Skin epidermis (tissue), 12 donors: ENCODE data around the gene NUP62.
A peak's percentile ranks its signal among the peaks of the same experiment; 100 is the strongest.
"Not testable (repeated sequence)": the region's sequence is repeated elsewhere in the genome, so short reads cannot be mapped to it uniquely, and the experiment has no call there.

ENCODE experiments used
- H3K27ac ChIP-seq, 21 experiments: fragments of 200-600 bp; sonication (generic) in 11 of 21; one replicate each; pipeline ENCODE4 v1.5.0; 2020; ENCODE audit warnings: mild to moderate bottlenecking in 3 of 21, inconsistent platforms in 2 of 21, moderate library complexity in 2 of 21
- H3K4me3 ChIP-seq, 7 experiments: fragments of 200-600 bp; sonication (generic) in 2 of 7; one replicate each; pipeline ENCODE4 v1.5.0; 2020; ENCODE audit warnings: inconsistent platforms in 2 of 7, mild to moderate bottlenecking in 2 of 7, moderate library complexity in 1 of 7

The NUP62 gene

DNA sequence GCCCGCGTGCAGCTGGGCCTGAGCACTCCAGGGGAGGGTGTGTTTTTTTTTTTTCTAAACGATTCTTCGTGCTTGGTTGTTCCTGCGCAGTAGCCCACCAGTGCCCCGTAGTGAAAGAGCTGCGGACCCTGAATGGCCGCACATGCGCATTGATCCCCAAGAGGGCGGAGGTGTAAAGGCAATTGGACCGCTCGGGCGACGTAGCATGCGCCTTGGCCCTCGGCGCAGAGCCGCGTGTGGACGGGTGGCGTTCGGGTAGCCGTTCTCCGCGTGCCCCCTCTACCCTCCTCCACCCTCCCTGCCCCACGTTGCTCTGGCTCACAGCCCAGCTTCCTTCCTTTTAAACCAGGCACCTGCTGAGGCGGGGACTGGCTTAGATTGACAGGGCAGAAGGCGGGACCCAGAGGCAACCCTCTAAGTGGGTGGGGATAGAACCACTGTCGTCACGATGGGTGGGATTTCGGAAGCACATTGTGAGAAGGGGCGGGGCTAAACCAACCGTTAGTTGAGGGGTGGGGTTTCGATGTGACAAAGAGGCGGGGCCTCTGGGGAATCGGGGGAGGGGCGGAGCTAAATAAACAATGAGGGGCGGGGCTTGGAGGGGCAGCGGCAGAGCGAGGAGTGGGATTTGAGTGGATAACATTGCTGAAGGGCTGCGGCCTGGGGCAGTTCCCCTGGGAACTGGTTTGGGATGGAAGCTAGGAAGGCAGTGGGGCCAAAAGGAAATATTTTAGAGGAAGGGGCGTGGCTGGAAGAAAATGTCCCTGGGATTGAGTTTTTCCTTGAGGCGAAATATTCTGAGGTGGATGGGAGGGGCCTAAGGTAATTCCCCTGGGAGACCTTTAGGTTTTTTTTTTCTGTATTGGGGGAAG lies 543 bp upstream of the NUP62 start:
- H3K4me3 ChIP-seq: peak overlapping the region; percentile 54 to 99 (median 79)
- H3K27ac ChIP-seq: peak overlapping the region; percentile 29 to 100 (median 95)

DNA sequence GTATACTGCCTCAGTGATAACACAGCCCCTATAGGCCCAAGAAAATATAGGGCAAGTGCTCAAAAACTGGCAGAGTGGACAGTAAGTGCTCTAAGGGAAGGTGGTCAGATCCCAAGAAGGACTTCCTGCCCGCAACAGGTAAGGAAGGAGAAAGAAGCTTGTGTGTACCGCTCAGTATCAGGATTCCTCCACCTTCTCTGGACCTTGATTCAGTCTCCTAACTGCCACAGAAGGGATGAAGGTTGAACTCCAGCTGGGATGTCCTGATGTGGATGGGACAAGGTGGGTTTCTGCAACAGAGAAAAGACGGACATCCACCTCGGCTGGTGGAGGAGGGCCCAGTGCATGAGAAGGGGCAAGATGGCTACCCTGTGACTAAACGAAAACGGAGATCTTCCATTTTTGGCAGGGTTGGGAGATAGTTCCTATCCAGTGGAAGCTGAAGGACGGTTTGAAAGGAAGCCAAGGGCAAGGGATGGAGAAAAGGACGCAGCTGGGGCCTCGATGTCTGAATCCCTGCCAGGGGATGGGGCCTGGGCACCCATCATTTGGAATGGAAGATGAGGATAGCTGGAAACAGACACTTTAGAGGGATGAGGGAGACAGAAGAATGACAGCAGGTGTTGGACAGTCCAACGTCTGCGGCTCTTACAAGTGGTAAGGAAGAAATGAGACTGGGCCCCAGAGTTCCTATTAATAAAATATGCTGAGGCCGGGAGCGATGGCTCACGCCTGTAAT lies 1.6 kb downstream of the NUP62 start:
- Histone ChIP-seq H3K27ac (peak overlapping the region in 13 of 21 experiments; percentile 28 to 100 (median 97)), H3K4me3 (peak overlapping the region in 2 of 7 experiments; percentile 70 to 98)

DNA sequence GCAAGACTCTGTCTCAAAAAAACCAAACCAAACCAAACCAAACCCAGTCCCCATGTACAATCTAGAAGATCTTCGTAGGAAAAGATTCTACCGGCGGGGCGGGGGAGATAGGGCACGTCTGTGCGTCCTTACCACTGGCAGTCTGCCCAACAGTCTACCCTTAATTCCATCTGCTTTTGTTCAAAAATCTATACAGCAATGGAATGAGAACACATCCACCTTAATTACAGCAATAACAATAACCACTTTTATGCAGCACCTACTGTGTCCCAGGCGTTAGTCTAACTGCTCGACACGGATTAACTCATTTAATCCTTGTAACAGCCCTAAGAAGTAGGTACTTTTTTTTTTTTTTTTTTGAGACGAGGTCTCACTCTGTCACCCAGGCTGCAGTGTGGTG lies 2.8 kb downstream of the NUP62 start:
- no peak overlapping the region for H3K27ac ChIP-seq
- no peak overlapping the region for H3K4me3 ChIP-seq

DNA sequence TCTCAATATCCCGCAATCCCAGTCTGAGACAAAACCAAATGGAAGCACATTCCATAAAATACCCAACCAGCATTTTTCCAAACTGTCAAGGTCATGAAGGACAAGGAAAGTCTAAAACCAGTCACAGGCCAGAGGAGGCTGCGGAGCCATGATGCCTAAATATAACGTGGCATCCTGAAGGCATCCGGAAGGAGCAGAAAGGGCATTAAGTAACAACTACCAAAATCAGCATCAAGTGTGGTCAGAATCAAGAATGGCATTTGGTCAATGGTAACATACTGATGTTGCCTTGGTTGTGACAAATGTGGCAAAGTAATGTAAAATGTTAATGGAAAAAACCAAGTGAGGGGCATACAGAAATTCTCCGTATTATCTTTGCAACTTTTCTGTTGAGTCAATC lies 3.8 kb downstream of the NUP62 start:
- H3K27ac ChIP-seq: no peak overlapping the region
- no peak overlapping the region for H3K4me3 ChIP-seq

DNA sequence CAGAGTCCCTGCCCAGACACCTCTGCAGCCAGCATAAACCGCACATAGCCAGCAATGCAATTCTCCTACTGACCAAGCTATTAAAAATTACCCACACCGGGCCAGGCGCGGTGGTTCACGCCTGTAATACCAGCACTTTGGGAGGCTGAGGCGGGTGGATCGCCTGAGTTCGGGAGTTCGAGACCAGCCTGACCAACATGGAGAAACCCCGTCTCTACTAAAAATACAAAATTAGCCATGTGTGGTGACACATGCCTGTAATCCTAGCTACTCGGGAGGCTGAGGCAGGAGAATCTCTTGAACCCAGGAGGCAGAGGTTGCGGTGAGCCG lies 4.5 kb downstream of the NUP62 start:
- peak overlapping the region in 1 of 21 experiments; percentile 6 for H3K27ac ChIP-seq
- not testable (repeated sequence) for H3K4me3 ChIP-seq

DNA sequence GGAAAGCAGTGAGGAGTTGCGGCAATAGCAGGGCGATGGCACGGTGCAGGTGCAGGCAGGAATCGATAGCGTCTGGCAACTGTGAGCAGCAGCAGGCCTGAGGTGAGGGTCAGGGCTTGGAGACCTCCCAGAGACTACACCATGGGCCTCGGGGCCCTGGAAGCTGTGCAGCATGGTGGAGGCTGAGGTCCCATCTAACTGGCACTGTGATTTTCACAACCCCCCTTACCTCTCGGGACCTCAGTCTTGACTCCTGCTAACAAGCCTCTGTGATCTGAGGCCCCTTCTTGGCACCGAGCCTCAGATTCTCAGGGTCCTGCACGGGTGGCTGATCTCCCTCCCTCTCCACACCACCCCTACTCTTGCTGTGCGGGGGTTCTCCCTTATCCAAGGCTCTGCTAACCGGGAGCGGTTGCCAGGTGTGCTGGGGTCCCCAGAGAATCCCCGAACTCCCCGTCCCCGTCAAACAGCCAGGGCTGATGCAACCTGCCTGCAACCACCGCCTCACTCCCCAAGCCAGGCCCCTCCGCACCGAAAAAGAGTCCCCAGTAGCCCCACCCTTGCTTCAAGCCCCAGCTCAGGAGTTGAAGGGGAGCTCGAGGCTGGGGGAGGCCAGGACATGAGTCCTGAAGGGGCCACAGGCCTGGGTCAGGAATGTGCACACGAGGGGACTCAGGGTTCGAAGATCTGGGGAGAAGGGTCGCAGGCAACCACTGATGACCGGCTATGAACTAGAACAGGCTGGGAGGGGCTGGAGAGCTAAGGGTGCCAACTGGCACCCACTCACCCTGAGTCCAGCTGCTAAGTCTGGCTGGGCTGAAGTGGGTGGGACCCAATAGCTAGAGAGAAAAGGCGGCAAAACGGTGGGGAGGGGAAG lies 5.1 kb downstream of the NUP62 start:
- peak overlapping the region in 5 of 21 experiments; percentile 7 to 70 (median 22) for H3K27ac ChIP-seq
- H3K4me3 ChIP-seq: no peak overlapping the region

DNA sequence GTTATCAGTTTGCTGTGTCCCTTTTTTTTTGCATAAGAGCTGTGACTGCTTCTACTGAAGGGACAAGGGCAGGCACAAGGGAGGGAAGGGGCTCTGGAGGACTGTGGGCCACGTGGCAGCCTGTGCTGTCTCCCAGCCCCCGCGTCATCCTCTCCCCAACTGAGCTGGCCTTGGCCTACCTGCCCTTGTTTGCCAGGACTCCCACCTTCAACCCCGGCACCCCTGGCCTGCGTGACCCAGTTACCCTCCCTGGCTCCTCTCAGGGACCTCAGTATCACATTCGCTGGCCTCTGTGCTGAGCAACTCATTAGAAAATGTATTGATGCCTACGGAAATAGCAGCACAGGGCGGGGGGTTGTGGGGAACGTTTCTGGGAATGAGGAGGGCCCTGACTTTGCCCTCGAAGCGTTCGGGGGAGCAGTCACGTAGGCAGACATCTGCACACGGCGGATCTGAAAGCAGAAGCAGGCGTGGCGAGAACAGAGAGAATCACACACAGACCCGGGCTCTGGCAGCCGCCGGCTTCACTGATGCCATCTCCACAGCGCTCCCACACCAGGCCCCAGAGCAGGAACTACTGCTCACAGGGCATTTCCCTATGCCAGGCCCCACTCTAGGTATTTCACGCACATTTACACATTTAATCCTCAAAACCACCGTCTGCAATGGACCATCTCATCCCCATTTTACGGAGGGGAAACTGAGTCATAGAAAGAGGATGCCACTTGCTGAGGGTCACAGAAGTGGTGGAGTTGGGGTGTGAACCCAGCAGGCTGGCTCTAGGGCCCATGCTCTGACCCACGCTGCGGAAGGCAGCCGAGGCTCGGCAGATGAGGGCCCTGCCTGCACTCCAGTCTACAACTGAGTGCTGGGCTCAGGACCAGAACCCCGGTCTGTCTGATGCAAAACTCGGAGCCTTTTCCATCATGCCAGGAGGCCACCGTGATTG lies 6.0 kb downstream of the NUP62 start:
- peak overlapping the region in 9 of 21 experiments; percentile 10 to 70 (median 44) for H3K27ac ChIP-seq
- no peak overlapping the region for H3K4me3 ChIP-seq

DNA sequence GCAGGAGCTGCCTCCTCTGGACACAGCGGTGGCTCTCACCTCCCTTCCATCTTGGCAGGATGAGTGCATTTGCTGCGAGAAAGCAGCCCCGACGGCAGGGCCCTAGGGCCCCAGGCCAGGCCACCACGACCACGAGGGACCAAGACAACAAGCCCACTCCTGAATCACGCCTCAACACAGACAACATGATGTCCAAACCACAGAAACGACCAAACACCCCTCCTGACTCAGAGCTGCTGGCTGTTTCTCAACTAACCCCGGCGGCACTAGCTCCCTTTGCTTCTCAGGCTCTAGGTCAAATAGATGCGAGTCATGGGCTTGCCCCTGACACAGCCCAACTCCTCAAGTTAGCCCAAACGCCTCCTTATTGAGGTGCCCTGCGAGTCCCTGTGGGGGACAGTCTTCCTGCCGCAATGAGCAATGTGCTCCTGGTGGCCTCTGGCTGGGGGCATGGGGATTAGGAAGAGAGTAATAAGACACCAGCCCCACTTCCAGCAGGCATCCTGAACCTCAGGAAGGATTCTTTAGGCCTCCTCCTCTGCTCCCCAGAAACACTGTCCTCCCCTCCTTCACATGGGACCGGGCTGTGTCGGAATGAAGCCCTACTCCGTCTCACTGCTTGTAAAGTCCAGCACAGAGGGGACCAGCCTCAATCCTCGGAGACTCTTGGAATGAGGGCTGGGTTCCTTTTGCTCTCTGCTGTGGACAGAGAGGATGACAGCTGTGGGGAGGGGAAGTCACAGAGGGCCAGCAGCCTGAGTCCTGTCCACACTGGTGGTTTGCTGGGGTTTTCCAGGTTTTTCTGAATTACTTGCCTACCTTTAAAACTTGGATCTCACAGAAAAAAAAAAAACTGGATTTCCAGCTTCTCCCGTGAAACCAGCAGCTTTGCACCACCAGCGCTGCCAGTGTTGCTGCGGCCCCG lies 7.2 kb downstream of the NUP62 start:
- peak overlapping the region in 6 of 21 experiments; percentile 19 to 55 (median 27) for H3K27ac ChIP-seq

DNA sequence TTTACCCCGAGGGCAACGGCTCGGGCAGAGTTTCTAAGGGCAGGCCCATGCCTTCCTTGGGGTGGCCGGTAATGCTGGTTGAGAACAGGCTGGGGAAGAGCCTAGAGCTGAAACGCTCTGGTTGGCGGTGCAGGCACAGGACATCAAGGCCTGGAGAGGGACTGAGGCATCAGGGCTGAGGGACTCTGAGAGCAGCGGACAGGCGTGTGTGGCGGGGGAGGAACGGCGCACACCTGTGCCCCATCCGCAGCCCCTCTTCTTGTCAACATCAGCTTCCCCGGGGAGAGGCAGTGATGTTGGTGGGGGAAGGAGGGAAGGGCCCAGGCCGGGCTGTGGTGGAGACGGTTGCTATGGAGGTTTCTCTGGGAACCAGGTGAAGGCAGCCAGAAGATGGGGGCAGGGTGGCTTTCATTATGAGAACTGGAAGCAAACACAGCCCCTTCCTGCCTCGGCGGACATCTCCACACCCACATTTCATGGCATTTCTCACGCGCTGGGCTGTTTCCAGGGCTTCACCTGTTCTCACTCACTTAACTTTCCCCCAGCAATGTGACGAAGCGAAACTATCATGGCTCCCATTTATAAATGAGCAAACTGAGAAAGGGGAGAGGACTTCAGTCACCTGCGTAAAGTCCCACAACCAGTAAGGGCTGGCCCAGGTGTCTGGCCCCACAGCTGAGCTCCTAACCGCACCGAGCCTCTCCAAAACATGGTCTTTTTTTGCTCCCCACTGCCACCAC lies 8.5 kb downstream of the NUP62 start:
- H3K4me3 ChIP-seq: no peak overlapping the region
- no peak overlapping the region for H3K27ac ChIP-seq

More for the DNA sequence above, 7.2 kb downstream of the NUP62 start:
- no peak overlapping the region for H3K4me3 ChIP-seq

DNA sequence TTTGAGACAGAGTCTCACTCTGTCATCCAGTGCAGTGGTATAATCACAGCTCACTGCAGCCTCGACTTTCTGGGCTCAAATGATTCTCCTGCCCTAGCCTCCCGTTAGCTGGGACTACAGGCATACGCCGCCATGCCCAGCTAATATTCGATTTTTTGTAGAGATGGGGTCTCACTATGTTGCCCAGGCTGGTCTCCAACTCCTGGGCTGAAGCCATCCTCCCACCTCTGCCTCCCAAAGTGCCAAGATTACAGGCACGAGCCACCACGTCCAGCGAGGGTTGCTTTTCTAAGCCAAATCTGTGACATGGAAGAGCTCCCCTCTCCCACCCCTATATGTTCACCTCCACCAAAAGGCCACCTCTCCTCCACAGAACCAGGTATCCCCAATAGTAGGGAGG lies 11.2 kb downstream of the NUP62 start:
- Histone ChIP-seq H3K27ac (no peak overlapping the region), H3K4me3 (no peak overlapping the region)

DNA sequence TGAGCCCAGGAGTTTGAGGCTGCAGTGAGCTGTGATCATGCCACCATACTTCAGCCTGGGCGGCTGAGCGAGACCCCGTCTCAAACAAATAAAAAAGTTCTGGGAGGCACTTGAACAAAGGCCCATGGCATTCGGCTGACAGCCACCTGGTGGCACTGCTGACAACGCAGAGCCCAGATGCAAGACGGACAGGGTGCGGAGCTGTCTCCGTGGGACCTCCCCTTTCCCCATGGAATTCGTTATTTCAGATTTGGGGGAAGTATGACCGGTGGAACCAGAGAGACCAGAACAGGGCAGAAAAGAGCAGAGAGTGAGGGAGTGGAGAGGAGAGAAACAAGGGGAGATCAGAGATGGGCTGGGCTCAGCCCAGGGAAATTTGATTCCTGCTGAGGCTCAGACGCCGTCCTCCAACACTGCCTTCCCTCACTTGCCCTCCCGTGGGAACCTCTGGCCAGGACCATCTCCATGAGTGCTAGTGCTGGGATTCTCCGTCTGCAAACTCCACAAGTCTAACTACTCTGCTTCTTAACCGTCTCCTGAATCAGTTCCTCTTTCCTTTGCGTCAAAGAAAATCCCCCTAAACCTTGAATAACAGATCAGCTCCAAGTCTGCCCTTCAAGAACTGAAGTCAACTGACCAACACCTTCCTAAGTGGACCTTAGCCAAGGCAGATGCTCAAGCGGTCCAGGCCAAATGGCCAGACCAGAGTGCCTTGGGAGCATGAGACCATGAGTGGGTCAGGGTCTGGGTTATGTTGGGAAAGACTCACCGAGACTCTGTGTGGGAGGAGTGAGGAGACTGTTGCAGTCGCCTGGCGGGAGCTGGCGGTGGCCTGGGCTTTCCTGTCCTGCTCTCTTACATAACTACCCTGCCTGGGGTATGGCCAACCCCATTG lies 12.2 kb downstream of the NUP62 start:
- no peak overlapping the region for H3K4me3 ChIP-seq
- peak overlapping the region in 5 of 21 experiments; percentile 0 to 13 (median 7) for H3K27ac ChIP-seq

DNA sequence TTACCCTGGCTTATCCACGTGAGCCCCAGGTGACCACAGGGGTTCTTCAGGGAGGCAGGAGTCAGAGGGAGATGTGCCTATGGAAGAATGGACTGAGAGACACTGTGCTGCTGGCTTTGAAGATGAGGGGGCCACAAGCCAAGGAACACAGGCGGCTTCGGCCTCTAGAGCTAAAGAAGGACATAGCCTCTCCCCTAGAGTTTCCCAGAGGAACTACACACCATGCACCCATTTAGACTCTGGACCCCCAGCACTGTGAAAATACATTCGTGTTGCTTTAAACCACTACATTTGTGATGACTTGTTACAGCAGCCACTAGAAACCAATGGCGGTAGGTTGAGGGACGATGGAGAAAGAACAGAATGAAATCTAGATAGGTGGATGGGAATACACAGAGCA lies 14.0 kb downstream of the NUP62 start:
- Histone ChIP-seq H3K27ac (peak overlapping the region in 1 of 21 experiments; percentile 39), H3K4me3 (no peak overlapping the region)

DNA sequence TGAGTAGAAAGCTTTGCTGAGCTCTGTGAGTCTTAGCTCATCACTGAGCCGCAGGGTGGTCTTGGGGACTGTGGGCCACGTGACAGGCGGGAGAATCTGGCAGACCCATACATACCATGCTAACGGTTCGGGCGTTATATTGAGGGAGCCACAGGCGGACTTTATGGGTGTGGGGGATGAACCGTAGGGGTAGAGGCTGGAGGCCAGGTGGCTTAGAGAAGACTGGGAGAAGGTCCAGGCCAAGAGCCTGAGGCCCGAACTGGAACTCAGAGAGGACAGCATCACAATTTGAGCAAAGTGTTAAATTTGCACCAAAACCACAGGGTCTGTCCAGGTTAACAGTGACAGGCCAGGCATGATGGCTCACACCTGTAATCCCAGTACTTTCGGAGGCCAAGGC lies 15.6 kb downstream of the NUP62 start:
- no peak overlapping the region for H3K4me3 ChIP-seq
- no peak overlapping the region for H3K27ac ChIP-seq

DNA sequence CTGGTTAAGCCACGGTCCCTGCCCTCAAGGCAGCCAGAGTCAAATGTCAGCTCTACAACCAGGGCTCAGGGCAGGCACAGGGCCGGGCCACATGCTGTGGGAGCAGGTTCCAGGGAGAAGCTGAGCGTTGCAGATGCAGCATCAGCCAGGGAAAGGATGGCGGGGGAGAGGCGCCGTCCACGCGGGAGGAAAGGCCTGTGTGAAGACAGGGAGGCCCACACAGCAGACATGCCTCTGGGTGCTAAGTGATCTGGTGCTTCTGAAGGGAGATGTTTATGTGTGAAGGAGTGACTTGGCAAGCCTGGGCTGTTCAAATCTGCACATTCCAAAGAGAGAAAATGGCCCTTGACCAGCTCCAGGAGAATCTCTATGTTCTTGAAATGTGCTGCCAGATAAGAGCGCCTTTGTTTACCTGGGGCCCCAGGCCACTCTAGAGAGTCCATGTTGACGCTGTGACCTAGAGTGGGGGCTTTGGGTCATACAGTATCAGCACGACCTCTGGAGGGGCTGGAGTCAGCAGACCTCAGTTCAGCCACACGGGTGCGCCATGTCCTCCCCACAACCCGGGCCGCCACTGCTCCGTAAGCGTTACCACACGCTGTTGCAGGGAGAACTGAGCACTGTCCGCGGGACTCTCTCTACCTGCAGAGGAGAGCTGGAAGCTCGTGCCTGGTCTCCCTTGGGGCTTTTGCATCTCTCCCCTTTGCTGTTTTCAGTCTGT lies 16.2 kb downstream of the NUP62 start:
- Histone ChIP-seq H3K27ac (peak overlapping the region in 1 of 21 experiments; percentile 49), H3K4me3 (no peak overlapping the region)

DNA sequence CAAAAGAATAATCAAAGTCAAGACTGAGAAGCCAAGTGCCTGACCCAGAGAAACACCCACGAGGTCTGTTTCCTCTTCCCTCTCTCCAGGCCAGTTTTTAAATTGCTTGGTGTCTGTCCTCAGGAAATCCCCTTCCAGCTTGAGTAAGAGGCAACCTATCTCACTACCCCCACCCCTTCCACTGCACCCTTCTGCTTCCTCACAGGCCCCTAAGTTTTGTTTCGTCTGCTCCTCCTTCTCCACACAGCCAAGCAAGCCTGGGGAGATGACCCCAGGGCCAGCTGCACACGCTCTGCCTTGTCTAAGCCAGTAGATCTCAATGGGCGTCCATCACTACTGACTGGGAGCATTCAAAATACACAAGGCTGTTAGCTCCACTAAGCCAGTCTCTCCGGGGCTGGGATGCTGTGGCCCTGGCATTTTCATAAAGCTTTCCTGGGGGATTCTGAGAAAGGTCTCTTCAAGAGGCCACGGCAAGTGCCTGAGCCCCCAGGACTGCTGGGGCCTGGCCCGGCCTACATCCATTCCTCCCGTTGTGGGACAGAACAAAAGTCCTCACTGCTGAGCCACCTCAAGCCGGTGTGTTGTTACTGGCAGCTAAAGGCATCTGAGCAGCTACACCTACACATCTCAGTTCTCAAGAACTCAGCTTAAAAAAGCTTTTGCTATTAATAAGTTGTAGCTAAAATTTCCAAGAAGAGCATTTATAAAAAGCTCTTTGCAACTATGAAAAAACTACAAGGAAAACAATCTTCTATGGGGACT lies 17.7 kb downstream of the NUP62 start:
- peak overlapping the region in 15 of 21 experiments; percentile 10 to 79 (median 51) for H3K27ac ChIP-seq
- H3K4me3 ChIP-seq: no peak overlapping the region
